Measurements from ENCODE around the gene CCDC83. TPM values are rescaled to one million over a fixed set of nuclear protein-coding genes. Genes with fewer than 3 reads are reported as not detected.

CCDC83 gene
- total and polyA plus RNA-seq, 2 experiments from 2014 or later, result not detected

- Mint-ChIP-seq H3K4me3 (no peak overlapping the region), H3K27me3 (ENCODE audit: insufficient read depth, low read depth, poor library complexity) (no peaks in the 10 kb centered on the region), H3K27ac (no peak overlapping the region), H3K9me3 (no peaks in the 10 kb centered on the region), H3K4me1 (no peaks in the 10 kb centered on the region), H3K36me3 (ENCODE audit: low read depth) (no peaks in the 10 kb centered on the region)
- Histone ChIP-seq H3K27me3 (ENCODE audit: insufficient read depth) (no peaks in the 10 kb centered on the region), H3K27ac (ENCODE audit: low read depth) (no peak overlapping the region), H4K20me1 (replicated peaks; ENCODE audit: insufficient read depth) (no peaks in the 10 kb centered on the region), H3K4me2 (no peak overlapping the region), H3K4me3 (no peak overlapping the region), H3K9me2 (ENCODE audit: insufficient read depth) (0 out of 2 replicates have a peak, but pooled peaks cover 2% of the 10 kb centered on the region), H3K79me2 (replicated peaks; ENCODE audit: insufficient read depth) (no peaks in the 10 kb centered on the region), H2AFZ (no peak overlapping the region; the same call in 1 of the 2 replicates), H3K4me1 (ENCODE audit: insufficient read depth) (no peaks in the 10 kb centered on the region), H3K36me3 (ENCODE audit: insufficient read depth) (no peaks in the 10 kb centered on the region), H3F3A (replicated peaks; ENCODE audit: low read depth) (no peaks in the 10 kb centered on the region)
- no peak for DNase-seq (ENCODE audit: low spot score)
- no peak for ATAC-seq
- TF ChIP-seq, protein P1, sequence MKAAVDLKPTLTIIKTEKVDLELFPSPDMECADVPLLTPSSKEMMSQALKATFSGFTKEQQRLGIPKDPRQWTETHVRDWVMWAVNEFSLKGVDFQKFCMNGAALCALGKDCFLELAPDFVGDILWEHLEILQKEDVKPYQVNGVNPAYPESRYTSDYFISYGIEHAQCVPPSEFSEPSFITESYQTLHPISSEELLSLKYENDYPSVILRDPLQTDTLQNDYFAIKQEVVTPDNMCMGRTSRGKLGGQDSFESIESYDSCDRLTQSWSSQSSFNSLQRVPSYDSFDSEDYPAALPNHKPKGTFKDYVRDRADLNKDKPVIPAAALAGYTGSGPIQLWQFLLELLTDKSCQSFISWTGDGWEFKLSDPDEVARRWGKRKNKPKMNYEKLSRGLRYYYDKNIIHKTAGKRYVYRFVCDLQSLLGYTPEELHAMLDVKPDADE (IDR thresholded peaks at IDR 0.05), result no peak
- no peak for TF ChIP-seq JUNB (IDR thresholded peaks at IDR 0.05; ENCODE audit: unreplicated experiment)
- no peak for TF ChIP-seq EZH2phosphoT487 (IDR thresholded peaks at IDR 0.05; ENCODE audit: unreplicated experiment)
- no peak for TF ChIP-seq NANOG (IDR thresholded peaks at IDR 0.05; ENCODE audit: borderline replicate concordance)
- no peak for TF ChIP-seq POLR2AphosphoS5 (IDR thresholded peaks at IDR 0.05; ENCODE audit: low read depth)
- TF ChIP-seq STAT1 (IDR thresholded peaks at IDR 0.05; ENCODE audit: unreplicated experiment), result no peak
- TF ChIP-seq CREB1 (CRISPR knock-in tag; IDR thresholded peaks at IDR 0.05; ENCODE audit: low read depth), result no peak
- TF ChIP-seq EZH2 (IDR thresholded peaks at IDR 0.05; ENCODE audit: low read depth, unreplicated experiment), result no peak
- TF ChIP-seq, protein P2, sequence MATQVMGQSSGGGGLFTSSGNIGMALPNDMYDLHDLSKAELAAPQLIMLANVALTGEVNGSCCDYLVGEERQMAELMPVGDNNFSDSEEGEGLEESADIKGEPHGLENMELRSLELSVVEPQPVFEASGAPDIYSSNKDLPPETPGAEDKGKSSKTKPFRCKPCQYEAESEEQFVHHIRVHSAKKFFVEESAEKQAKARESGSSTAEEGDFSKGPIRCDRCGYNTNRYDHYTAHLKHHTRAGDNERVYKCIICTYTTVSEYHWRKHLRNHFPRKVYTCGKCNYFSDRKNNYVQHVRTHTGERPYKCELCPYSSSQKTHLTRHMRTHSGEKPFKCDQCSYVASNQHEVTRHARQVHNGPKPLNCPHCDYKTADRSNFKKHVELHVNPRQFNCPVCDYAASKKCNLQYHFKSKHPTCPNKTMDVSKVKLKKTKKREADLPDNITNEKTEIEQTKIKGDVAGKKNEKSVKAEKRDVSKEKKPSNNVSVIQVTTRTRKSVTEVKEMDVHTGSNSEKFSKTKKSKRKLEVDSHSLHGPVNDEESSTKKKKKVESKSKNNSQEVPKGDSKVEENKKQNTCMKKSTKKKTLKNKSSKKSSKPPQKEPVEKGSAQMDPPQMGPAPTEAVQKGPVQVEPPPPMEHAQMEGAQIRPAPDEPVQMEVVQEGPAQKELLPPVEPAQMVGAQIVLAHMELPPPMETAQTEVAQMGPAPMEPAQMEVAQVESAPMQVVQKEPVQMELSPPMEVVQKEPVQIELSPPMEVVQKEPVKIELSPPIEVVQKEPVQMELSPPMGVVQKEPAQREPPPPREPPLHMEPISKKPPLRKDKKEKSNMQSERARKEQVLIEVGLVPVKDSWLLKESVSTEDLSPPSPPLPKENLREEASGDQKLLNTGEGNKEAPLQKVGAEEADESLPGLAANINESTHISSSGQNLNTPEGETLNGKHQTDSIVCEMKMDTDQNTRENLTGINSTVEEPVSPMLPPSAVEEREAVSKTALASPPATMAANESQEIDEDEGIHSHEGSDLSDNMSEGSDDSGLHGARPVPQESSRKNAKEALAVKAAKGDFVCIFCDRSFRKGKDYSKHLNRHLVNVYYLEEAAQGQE (IDR thresholded peaks at IDR 0.05; ENCODE audit: unreplicated experiment), result no peak
- TF ChIP-seq, protein P3, sequence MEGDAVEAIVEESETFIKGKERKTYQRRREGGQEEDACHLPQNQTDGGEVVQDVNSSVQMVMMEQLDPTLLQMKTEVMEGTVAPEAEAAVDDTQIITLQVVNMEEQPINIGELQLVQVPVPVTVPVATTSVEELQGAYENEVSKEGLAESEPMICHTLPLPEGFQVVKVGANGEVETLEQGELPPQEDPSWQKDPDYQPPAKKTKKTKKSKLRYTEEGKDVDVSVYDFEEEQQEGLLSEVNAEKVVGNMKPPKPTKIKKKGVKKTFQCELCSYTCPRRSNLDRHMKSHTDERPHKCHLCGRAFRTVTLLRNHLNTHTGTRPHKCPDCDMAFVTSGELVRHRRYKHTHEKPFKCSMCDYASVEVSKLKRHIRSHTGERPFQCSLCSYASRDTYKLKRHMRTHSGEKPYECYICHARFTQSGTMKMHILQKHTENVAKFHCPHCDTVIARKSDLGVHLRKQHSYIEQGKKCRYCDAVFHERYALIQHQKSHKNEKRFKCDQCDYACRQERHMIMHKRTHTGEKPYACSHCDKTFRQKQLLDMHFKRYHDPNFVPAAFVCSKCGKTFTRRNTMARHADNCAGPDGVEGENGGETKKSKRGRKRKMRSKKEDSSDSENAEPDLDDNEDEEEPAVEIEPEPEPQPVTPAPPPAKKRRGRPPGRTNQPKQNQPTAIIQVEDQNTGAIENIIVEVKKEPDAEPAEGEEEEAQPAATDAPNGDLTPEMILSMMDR (conservative IDR thresholded peaks at IDR 0.05; ENCODE audit: low read depth in 2 of 2), result no peak
- no peak for TF ChIP-seq ZNF331 (CRISPR knock-in tag; IDR thresholded peaks at IDR 0.05; ENCODE audit: low read depth)
- no peak for TF ChIP-seq ZNF462 (CRISPR knock-in tag; IDR thresholded peaks at IDR 0.05)
- no peak for TF ChIP-seq ZNF114 (CRISPR knock-in tag; IDR thresholded peaks at IDR 0.05)
Observed at GRCh38 chr11:85863855-85864254, 8.7 kb downstream of the CCDC83 start.
